ENCODE results near the gene CAMTA1.

DNA sequence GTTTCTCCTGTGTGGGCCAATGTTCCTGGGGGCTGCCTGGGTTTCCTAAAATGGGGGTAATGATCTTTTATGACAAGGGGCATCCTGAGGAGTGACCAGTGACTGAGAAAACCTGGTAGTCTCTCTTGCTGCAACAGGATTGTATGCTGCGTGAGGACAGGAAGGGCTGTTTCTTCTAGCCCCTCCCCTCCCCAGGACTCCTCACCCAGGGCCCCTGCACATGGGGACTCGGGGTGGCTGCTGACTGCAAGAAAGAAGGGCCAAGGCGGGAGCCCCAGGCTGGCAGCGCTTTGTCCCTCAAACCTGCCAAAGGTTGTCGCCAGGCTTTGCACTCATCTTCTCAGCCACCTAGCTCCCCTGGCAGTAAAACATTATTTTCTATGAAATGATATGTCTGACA, 442.4 kb downstream of the CAMTA1 start:
- TF ChIP-seq, protein P1, sequence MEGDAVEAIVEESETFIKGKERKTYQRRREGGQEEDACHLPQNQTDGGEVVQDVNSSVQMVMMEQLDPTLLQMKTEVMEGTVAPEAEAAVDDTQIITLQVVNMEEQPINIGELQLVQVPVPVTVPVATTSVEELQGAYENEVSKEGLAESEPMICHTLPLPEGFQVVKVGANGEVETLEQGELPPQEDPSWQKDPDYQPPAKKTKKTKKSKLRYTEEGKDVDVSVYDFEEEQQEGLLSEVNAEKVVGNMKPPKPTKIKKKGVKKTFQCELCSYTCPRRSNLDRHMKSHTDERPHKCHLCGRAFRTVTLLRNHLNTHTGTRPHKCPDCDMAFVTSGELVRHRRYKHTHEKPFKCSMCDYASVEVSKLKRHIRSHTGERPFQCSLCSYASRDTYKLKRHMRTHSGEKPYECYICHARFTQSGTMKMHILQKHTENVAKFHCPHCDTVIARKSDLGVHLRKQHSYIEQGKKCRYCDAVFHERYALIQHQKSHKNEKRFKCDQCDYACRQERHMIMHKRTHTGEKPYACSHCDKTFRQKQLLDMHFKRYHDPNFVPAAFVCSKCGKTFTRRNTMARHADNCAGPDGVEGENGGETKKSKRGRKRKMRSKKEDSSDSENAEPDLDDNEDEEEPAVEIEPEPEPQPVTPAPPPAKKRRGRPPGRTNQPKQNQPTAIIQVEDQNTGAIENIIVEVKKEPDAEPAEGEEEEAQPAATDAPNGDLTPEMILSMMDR (IDR thresholded peaks at IDR 0.05 in 2 of 3, conservative IDR thresholded peaks at IDR 0.05 in 1 of 3; ENCODE audit: insufficient read depth in 2 of 3, low read depth in 1 of 3, low read length in 3 of 3): no peak
- TF ChIP-seq POLR3A (IDR thresholded peaks at IDR 0.05; ENCODE audit: borderline replicate concordance, extremely low read depth, insufficient read depth, insufficient read length) (no peak), NR1H2 (CRISPR knock-in tag; IDR thresholded peaks at IDR 0.05) (no peak), PHF8 (IDR thresholded peaks at IDR 0.05; ENCODE audit: borderline replicate concordance, low read length) (no peak), FOXA3 (CRISPR knock-in tag; conservative IDR thresholded peaks at IDR 0.05 in 1 of 2, IDR thresholded peaks at IDR 0.05 in 1 of 2) (no peak), KLF16 (IDR thresholded peaks at IDR 0.05) (no peak), CEBPB (tag; IDR thresholded peaks at IDR 0.05) (no peak), ZNF224 (CRISPR knock-in tag; IDR thresholded peaks at IDR 0.05) (no peak), CHD7 (IDR thresholded peaks at IDR 0.05; ENCODE audit: low read depth, low read length) (no peak), YY1 (IDR thresholded peaks at IDR 0.05; ENCODE audit: borderline replicate concordance in 1 of 3, control insufficient read depth in 1 of 3, extremely low read depth in 1 of 3, insufficient read depth in 3 of 3, insufficient read length in 1 of 3, insufficient replicate concordance in 2 of 3, low read depth in 1 of 3, low read length in 2 of 3) (no peak), POLR2AphosphoS5 (IDR thresholded peaks at IDR 0.05; ENCODE audit: control insufficient read depth, insufficient read depth, low read depth, low read length) (no peak)
- TF ChIP-seq, protein P2, sequence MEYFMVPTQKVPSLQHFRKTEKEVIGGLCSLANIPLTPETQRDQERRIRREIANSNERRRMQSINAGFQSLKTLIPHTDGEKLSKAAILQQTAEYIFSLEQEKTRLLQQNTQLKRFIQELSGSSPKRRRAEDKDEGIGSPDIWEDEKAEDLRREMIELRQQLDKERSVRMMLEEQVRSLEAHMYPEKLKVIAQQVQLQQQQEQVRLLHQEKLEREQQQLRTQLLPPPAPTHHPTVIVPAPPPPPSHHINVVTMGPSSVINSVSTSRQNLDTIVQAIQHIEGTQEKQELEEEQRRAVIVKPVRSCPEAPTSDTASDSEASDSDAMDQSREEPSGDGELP (CRISPR knock-in tag; IDR thresholded peaks at IDR 0.05; ENCODE audit: borderline replicate concordance): no peak
